ENCODE results near the gene SLC7A4.

DNA sequence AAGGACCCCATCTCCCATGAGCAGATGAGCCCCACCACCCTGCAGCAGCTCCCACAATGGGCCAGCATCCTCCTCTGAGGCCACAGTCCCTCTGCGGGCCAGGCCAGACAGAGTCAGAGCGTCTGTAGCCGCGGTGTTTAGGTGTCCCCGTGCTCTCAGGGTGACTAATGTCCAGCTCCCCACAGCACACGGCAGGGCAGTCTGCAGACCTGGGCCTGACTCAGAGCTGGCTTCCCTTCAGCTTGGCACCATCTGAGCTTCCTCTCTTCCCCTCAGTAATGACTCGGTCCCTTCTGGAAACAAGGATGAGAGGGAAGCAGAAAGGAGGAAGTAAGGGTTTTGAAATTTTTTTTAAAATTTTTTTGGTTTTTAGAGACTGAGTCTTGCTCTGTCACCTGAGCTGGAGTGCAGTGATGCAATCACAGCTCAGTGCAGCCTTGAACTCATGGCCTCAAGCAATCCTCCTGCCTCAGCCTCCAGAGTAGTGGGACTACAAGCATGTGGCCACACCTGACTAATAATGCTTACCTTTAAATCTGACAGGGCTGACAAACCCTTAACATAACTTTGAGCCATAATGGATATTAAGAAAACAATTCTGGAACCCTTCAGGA, 41.8 kb upstream of the SLC7A4 start:
- TF ChIP-seq, protein P1, sequence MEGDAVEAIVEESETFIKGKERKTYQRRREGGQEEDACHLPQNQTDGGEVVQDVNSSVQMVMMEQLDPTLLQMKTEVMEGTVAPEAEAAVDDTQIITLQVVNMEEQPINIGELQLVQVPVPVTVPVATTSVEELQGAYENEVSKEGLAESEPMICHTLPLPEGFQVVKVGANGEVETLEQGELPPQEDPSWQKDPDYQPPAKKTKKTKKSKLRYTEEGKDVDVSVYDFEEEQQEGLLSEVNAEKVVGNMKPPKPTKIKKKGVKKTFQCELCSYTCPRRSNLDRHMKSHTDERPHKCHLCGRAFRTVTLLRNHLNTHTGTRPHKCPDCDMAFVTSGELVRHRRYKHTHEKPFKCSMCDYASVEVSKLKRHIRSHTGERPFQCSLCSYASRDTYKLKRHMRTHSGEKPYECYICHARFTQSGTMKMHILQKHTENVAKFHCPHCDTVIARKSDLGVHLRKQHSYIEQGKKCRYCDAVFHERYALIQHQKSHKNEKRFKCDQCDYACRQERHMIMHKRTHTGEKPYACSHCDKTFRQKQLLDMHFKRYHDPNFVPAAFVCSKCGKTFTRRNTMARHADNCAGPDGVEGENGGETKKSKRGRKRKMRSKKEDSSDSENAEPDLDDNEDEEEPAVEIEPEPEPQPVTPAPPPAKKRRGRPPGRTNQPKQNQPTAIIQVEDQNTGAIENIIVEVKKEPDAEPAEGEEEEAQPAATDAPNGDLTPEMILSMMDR (IDR thresholded peaks at IDR 0.05; ENCODE audit: borderline replicate concordance, extremely low read depth, low read length, poor library complexity, severe bottlenecking): no peak
- no peak for TF ChIP-seq EZH2 (IDR thresholded peaks at IDR 0.05; ENCODE audit: borderline replicate concordance, low read depth, low read length, severe bottlenecking)

Measured in DND-41 (cell line).